HEK293 (cell line): Measurements from ENCODE around the gene OR4B1.

Source experiments
- CTCF ChIP-seq: fragments of 450-650 bp; formaldehyde crosslinking; IDR thresholded peaks from 2 replicates; pipeline ENCODE4 v1.5.1; 2016; ENCODE audit warnings: missing biosample characterization, missing genetic modification characterization
- HOXC10 ChIP-seq: sonication (generic); formaldehyde crosslinking; IDR thresholded peaks from 2 replicates; pipeline ENCODE4 v1.8.1; 2023; ENCODE audit warnings: mild to moderate bottlenecking, missing genetic modification reagents
- PBX3 ChIP-seq: sonication (generic); formaldehyde crosslinking; IDR thresholded peaks from 2 replicates; pipeline ENCODE4 v1.8.1; 2022; ENCODE audit warnings: mild to moderate bottlenecking, moderate library complexity, missing genetic modification reagents
- TCF7L2 ChIP-seq: IDR thresholded peaks from 2 replicates; pipeline ENCODE4 v1.6.1; 2011; ENCODE audit warnings: low read depth, mild to moderate bottlenecking, inconsistent platforms, low read length, moderate library complexity, borderline replicate concordance
- TRIM28 ChIP-seq: IDR thresholded peaks from 2 replicates; pipeline ENCODE4 v1.6.1; 2011; ENCODE audit warnings: low read length, control low read depth, borderline replicate concordance
- YY1 ChIP-seq: fragments of 450-650 bp; formaldehyde crosslinking; IDR thresholded peaks from 2 replicates; pipeline ENCODE4 v1.5.1; 2018; ENCODE audit warnings: missing biosample characterization, missing genetic modification characterization
- YY2 ChIP-seq: fragments of 450-650 bp; formaldehyde crosslinking; IDR thresholded peaks from 2 replicates; pipeline ENCODE4 v1.5.1; 2016; ENCODE audit warnings: missing biosample characterization, missing genetic modification characterization
- ZNF121 ChIP-seq: fragments of 450-650 bp; formaldehyde crosslinking; IDR thresholded peaks from 2 replicates; pipeline ENCODE4 v1.5.1; 2016; ENCODE audit warnings: missing biosample characterization, missing genetic modification characterization
- ZNF133 ChIP-seq: fragments of 450-650 bp; formaldehyde crosslinking; IDR thresholded peaks from 2 replicates; pipeline ENCODE4 v1.5.1; 2016; ENCODE audit warnings: missing biosample characterization, missing genetic modification characterization
- ZNF169 ChIP-seq: fragments of 450-650 bp; formaldehyde crosslinking; IDR thresholded peaks from 2 replicates; pipeline ENCODE4 v1.5.1; 2016; ENCODE audit warnings: missing biosample characterization, missing genetic modification characterization
- ZNF2 ChIP-seq: fragments of 450-650 bp; formaldehyde crosslinking; IDR thresholded peaks from 2 replicates; pipeline ENCODE4 v1.5.1; 2016; ENCODE audit warnings: missing biosample characterization, missing genetic modification characterization
- ZNF549 ChIP-seq: fragments of 450-650 bp; IDR thresholded peaks from 2 replicates; pipeline ENCODE4 v1.5.1; 2018; ENCODE audit warnings: missing biosample characterization, missing genetic modification characterization, mild to moderate bottlenecking, inconsistent platforms, moderate library complexity

GRCh38 chr11:48216510-48216909 lies at the start of gene OR4B1:
- TF ChIP-seq CTCF (no peak), ZNF2 (tag by site-specific recombination) (no peak), YY1 (no peak), TCF7L2 (no peak), PBX3 (CRISPR knock-in tag) (no peak), HOXC10 (CRISPR knock-in tag) (no peak), ZNF121 (tag by site-specific recombination) (no peak), ZNF133 (tag by site-specific recombination) (no peak), TRIM28 (no peak), ZNF549 (tag by site-specific recombination) (no peak), ZNF169 (tag by site-specific recombination) (no peak), YY2 (tag by site-specific recombination) (no peak)
